HEK293T (cell line): ENCODE measurements around the gene GPR158.

Source experiments
- CTCF ChIA-PET: fragments of 350-600 bp; formaldehyde crosslinking; extraction: SDS; loops from one replicate; lab custom pipeline; 2021; ENCODE audit warnings: antibody characterized with exemption, inconsistent platforms; lab: Yijun Ruan, JAX
- POLR2A ChIA-PET: fragments of 350-600 bp; formaldehyde crosslinking; extraction: SDS; loops from one replicate; lab custom pipeline; 2020; ENCODE audit warnings: antibody characterized with exemption, inconsistent platforms; lab: Yijun Ruan, JAX
- DNase-seq: peaks from one replicate; pipeline ENCODE4 v3.0.0; 2012; ENCODE audit warnings: mixed read lengths; ENCODE audit errors: extremely low spot score
- ARNT ChIP-seq: fragments of 450-650 bp; IDR thresholded peaks from 2 replicates; pipeline ENCODE4 v1.6.1; 2017; ENCODE audit warnings: mild to moderate bottlenecking
- BHLHE40 ChIP-seq: fragments of 450-650 bp; IDR thresholded peaks from 2 replicates; pipeline ENCODE4 v1.6.1; 2016; ENCODE audit warnings: mild to moderate bottlenecking, moderate library complexity, borderline replicate concordance
- CTBP1 ChIP-seq: fragments of 450-650 bp; IDR thresholded peaks from 2 replicates; pipeline ENCODE4 v1.6.1; 2016; ENCODE audit warnings: borderline replicate concordance
- ELF4 ChIP-seq: fragments of 450-650 bp; IDR thresholded peaks from 2 replicates; pipeline ENCODE4 v1.6.1; 2017; ENCODE audit warnings: antibody characterized with exemption
- FOXA1 ChIP-seq: fragments of 450-650 bp; IDR thresholded peaks from 2 replicates; pipeline ENCODE4 v1.6.1; 2016; ENCODE audit warnings: mild to moderate bottlenecking
- FOXK2 ChIP-seq: fragments of 450-650 bp; IDR thresholded peaks from 2 replicates; pipeline ENCODE4 v1.6.1; 2016; ENCODE audit warnings: mild to moderate bottlenecking
- FOXM1 ChIP-seq: fragments of 450-650 bp; IDR thresholded peaks from 2 replicates; pipeline ENCODE4 v1.6.1; 2017; ENCODE audit warnings: mild to moderate bottlenecking, borderline replicate concordance
- HDGF ChIP-seq: fragments of 450-650 bp; IDR thresholded peaks from 2 replicates; pipeline ENCODE4 v1.6.1; 2017; ENCODE audit warnings: antibody characterized with exemption, borderline replicate concordance
- L3MBTL2 ChIP-seq: fragments of 450-650 bp; conservative IDR thresholded peaks from 2 replicates; pipeline ENCODE4 v1.6.1; 2016; ENCODE audit warnings: mild to moderate bottlenecking
- LEF1 ChIP-seq: fragments of 450-650 bp; IDR thresholded peaks from 2 replicates; pipeline ENCODE4 v1.6.1; 2017; ENCODE audit warnings: mild to moderate bottlenecking, borderline replicate concordance
- NFRKB ChIP-seq: fragments of 450-650 bp; IDR thresholded peaks from 2 replicates; pipeline ENCODE4 v1.6.1; 2016; ENCODE audit warnings: mild to moderate bottlenecking, moderate library complexity
- SP1 ChIP-seq: fragments of 450-650 bp; IDR thresholded peaks from 2 replicates; pipeline ENCODE4 v1.6.1; 2017
- SUZ12 ChIP-seq: fragments of 450-650 bp; IDR thresholded peaks from 2 replicates; pipeline ENCODE4 v1.6.1; 2016; ENCODE audit warnings: mild to moderate bottlenecking
- TARDBP ChIP-seq: fragments of 450-650 bp; IDR thresholded peaks from 2 replicates; pipeline ENCODE4 v1.6.1; 2016
- ZNF384 ChIP-seq: fragments of 450-650 bp; IDR thresholded peaks from 2 replicates; pipeline ENCODE4 v1.6.1; 2016
- TF ChIP-seq, protein P1 (sequence below): fragments of 450-650 bp; IDR thresholded peaks from 2 replicates; pipeline ENCODE4 v1.6.1; 2016

The GPR158 gene

DNA sequence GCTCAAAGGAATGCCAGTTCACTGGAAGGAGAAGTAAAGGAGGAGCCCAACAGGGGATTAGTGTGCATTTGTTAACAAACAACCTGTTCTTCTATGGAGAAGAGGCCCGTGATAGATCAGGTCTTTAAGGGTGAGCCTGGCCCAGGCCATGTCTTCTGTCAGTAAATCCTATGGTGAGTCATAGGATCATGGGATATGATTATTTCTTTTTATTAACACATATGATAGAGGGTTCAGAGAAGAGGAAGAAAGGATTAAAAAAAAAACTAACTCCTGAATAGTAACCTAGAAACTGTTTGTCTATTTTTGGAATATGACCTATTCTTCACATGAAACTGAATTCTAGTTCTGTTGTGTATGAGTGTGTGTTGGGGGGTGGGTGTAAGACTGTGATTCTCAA, 70.4 kb downstream of the GPR158 start:
- no peak for DNase-seq
- ChIA-PET POLR2A (no interaction called here), CTCF (no interaction called here)
- no peak for TF ChIP-seq NFRKB
- TF ChIP-seq FOXM1 = no peak
- TF ChIP-seq HDGF = no peak
- TF ChIP-seq CTBP1 = no peak
- no peak for TF ChIP-seq LEF1
- TF ChIP-seq ZNF384 = no peak
- no peak for TF ChIP-seq ELF4
- no peak for TF ChIP-seq TARDBP

DNA sequence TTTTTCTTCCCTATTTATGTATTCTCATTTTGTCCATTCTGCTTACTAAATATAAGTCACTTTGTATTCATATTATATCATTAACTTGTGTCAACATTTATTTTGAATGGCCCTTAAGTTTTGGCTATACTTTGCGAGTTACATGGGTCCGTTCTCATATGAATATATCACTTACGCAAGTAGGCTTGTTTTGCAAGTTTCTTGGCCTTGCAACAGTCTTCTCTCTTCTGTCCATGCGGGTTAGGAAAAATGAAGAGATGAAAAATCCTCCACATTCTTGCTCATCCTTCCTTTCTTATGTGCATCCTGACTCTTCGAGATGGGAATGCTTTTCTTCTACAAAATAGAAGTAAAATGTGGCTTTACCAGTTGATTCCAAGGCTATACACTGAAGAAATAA, 82.8 kb downstream of the GPR158 start:
- no peak for TF ChIP-seq NFRKB
- no peak for TF ChIP-seq SP1
- CTCF ChIA-PET = no interaction called here
- no peak for DNase-seq
- POLR2A ChIA-PET = no interaction called here

DNA sequence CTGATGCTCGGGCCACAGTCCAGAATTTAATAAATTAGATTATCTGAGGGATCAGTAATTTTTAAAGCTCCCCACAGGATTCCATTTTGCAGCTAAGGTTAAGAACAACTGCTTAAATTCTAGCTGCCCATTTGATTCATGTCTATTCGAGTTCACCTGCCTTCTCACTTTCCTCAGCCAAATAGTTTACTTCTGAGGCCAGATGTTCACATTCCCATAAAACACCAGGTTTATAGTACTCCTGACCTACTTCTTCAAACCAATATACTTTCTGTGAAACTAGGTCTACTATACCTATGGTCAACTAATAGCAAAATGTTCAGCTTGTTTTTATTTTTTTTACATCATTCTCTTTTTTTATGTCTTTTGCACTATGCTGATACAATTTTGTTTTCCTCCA, 86.3 kb downstream of the GPR158 start:
- no peak for TF ChIP-seq FOXA1
- TF ChIP-seq CTBP1 = no peak
- no peak for TF ChIP-seq ELF4
- TF ChIP-seq TARDBP = no peak
- TF ChIP-seq, protein P1, sequence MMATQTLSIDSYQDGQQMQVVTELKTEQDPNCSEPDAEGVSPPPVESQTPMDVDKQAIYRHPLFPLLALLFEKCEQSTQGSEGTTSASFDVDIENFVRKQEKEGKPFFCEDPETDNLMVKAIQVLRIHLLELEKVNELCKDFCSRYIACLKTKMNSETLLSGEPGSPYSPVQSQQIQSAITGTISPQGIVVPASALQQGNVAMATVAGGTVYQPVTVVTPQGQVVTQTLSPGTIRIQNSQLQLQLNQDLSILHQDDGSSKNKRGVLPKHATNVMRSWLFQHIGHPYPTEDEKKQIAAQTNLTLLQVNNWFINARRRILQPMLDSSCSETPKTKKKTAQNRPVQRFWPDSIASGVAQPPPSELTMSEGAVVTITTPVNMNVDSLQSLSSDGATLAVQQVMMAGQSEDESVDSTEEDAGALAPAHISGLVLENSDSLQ = no peak
- TF ChIP-seq NFRKB = no peak
- no peak for TF ChIP-seq ARNT
- no peak for TF ChIP-seq FOXK2
- TF ChIP-seq LEF1 = no peak
- no peak for TF ChIP-seq ZNF384
- no peak for TF ChIP-seq L3MBTL2
- no peak for DNase-seq
- ChIA-PET CTCF (no interaction called here), POLR2A (no interaction called here)

DNA sequence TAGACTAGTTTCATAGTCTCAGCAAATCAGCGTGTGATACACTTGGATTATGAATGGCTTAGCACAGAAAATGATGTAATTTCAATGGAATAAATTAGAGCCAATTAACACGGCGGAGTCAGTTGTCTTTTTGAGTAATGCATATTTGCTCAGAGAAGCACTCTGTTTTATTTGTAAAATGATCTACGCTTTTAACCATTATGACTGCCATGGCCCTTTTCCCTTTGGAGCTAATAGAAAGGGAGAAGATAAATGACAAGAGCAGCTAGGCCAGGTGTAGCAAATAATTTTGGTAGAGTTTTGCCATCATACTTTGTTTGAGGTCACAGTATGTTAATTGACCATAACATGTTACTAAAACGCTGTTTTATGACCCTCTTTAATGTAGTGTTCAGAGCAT, 86.8 kb downstream of the GPR158 start:
- no peak for TF ChIP-seq FOXA1
- TF ChIP-seq, protein P1 = no peak
- TF ChIP-seq SP1 = no peak
- TF ChIP-seq L3MBTL2 = no peak
- TF ChIP-seq NFRKB = no peak
- TF ChIP-seq LEF1 = no peak
- no peak for TF ChIP-seq SUZ12
- no peak for TF ChIP-seq BHLHE40
- TF ChIP-seq ELF4 = no peak
- no peak for TF ChIP-seq FOXK2
- CTCF ChIA-PET = no interaction called here
- DNase-seq = no peak
- POLR2A ChIA-PET = no interaction called here

DNA sequence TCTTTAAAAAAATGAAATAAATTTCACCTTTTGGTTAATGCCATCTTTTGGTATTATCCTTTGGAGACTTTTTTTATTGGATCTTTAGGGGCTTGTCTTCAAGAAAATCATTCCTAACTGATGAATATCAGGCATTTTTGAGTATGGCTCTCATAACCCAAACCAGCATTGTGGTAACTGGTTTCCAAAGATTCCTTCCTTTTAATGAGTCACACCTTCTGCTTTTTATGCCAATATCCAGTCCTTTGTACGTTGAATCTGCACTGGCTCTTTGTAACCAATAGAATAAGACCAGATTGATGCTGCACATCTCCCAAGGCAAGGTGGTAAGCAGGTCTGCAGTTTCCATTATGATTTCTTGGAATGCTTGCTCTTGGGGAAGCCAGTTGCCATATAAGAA, 89.1 kb downstream of the GPR158 start:
- DNase-seq = no peak
- CTCF ChIA-PET = no interaction called here
- POLR2A ChIA-PET = no interaction called here
- TF ChIP-seq FOXK2 = no peak
- TF ChIP-seq TARDBP = no peak
- TF ChIP-seq CTBP1 = no peak
- TF ChIP-seq FOXM1 = no peak
- no peak for TF ChIP-seq NFRKB
- TF ChIP-seq L3MBTL2 = no peak
- TF ChIP-seq SP1 = no peak
- no peak for TF ChIP-seq ZNF384
- TF ChIP-seq, protein P1 = no peak
- no peak for TF ChIP-seq ARNT
- no peak for TF ChIP-seq HDGF

DNA sequence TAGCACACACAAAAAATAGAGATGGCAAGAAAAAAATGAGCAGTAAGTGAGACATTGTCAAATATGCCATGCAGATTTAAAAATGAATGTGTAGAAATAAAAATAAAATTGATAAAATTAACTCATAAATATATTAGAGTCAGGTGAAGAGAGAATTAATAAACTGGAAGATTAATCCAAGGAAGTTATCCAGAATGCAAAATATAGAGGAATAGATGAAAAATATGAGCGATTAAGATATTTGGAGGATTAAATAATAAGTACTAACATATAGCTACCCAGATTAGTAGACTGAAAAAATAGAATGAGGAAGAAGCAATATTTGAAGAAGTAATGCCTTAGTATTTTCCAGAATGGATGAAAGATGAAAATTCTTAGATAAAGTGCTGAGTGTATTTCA, 103.4 kb downstream of the GPR158 start:
- no peak for DNase-seq
- ChIA-PET POLR2A (no interaction called here), CTCF (interaction anchor here (0.7 kb wide), 1 partner anchor 147 kb away, joined by 3 read pairs; no protein-coding TSS in a partner anchor)
- TF ChIP-seq ARNT (no peak), LEF1 (no peak), L3MBTL2 (no peak), ELF4 (no peak), FOXM1 (no peak), HDGF (no peak), FOXA1 (no peak), BHLHE40 (no peak), TARDBP (no peak)
- TF ChIP-seq, protein P1 = no peak

DNA sequence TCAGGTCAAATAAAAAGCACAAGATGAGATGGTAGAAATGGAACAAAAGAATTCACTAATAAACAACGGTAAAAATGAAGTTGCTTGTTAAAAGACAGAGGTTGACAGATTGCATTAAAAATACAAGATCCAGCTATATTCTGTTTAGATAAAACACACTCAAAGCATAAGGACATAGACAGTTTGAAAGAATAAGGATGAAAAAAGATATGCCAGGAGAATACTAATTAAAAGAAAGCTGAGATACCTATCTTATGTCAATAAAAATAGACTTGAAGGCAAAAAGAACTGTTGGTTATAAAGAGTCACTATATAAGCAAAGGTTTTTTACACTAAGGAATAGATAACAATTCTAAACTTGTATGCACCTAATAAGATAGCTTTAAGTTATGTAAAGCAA, 105.3 kb downstream of the GPR158 start:
- TF ChIP-seq TARDBP (no peak), SUZ12 (no peak), ELF4 (no peak), NFRKB (no peak), FOXM1 (no peak), CTBP1 (no peak), L3MBTL2 (no peak), FOXK2 (no peak), ZNF384 (no peak), BHLHE40 (no peak), ARNT (no peak), SP1 (no peak), FOXA1 (no peak), HDGF (no peak), LEF1 (no peak)
- TF ChIP-seq, protein P1 = no peak
- ChIA-PET POLR2A (no interaction called here), CTCF (no interaction called here)
- no peak for DNase-seq
